ENCODE data around the gene PTPN1. TPM values are rescaled to one million over a fixed set of nuclear protein-coding genes. Genes with fewer than 3 reads are reported as not detected.

The PTPN1 gene
- total and polyA plus RNA-seq, 2 of the 13 experiments (the other 11 are each of a cell fraction or from before 2014, with no cell fraction given), result 17.7 to 37.2 TPM

DNA sequence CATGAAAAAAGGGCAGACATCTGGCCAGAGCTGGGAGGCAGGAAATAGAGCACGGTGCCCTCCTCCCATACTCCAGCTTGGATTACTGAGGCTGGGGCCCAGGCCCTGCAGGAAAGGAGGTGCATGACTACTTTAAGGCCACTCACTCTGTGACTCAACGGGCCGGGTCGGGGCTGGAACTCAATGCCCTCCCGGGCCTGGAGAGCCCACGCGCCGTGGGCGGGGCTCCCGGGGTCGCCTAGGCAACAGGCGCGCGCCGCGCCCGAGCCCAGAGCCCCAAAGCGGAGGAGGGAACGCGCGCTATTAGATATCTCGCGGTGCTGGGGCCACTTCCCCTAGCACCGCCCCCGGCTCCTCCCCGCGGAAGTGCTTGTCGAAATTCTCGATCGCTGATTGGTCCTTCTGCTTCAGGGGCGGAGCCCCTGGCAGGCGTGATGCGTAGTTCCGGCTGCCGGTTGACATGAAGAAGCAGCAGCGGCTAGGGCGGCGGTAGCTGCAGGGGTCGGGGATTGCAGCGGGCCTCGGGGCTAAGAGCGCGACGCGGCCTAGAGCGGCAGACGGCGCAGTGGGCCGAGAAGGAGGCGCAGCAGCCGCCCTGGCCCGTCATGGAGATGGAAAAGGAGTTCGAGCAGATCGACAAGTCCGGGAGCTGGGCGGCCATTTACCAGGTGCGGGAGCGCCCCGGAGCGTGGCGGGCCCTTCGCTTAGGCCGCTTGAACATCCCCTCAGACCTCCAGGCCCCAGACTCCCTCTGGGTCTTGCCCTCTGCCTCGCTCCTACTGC, at the start of gene PTPN1 (continued):
- peak; percentile 99 for TF ChIP-seq SIX1 (CRISPR knock-in tag; IDR thresholded peaks at IDR 0.05; ENCODE audit: borderline replicate concordance)
- peak; percentile 90 for TF ChIP-seq ZNF350 (CRISPR knock-in tag; IDR thresholded peaks at IDR 0.05; ENCODE audit: borderline replicate concordance, low read depth)
- no peak for TF ChIP-seq SNRNP70 (IDR thresholded peaks at IDR 0.05; ENCODE audit: low read depth, low read length)
- TF ChIP-seq ZNF20 (CRISPR knock-in tag; IDR thresholded peaks at IDR 0.05), result no peak
- TF ChIP-seq ZSCAN20 (CRISPR knock-in tag; IDR thresholded peaks at IDR 0.05; ENCODE audit: borderline replicate concordance), result peak; percentile 74; the same call in 1 of the 2 replicates
- TF ChIP-seq ZC3H4 (CRISPR knock-in tag; IDR thresholded peaks at IDR 0.05; ENCODE audit: borderline replicate concordance), result no peak; the same call in 1 of the 2 replicates
- TF ChIP-seq ZNF678 (CRISPR knock-in tag; IDR thresholded peaks at IDR 0.05), result 0 out of 2 replicates have a peak, but pooled peaks have one; percentile 58
- TF ChIP-seq KDM3A (CRISPR knock-in tag; IDR thresholded peaks at IDR 0.05; ENCODE audit: low read depth), result peak; percentile 91; the same call in 1 of the 2 replicates
- peak; percentile 88 for TF ChIP-seq CREB1 (IDR thresholded peaks at IDR 0.05)
- peak; percentile 84 for TF ChIP-seq CREB1 (CRISPR knock-in tag; IDR thresholded peaks at IDR 0.05)
- TF ChIP-seq ZNF646 (CRISPR knock-in tag; IDR thresholded peaks at IDR 0.05), result no peak; the same call in 1 of the 2 replicates
- TF ChIP-seq ZNF83 (CRISPR knock-in tag; IDR thresholded peaks at IDR 0.05; ENCODE audit: borderline replicate concordance), result peak; percentile 78; the same call in 1 of the 2 replicates
- no peak for TF ChIP-seq HINFP (CRISPR knock-in tag; IDR thresholded peaks at IDR 0.05; ENCODE audit: low read depth)
- no peak for TF ChIP-seq MIXL1 (CRISPR knock-in tag; IDR thresholded peaks at IDR 0.05)
- TF ChIP-seq ZNF296 (CRISPR knock-in tag; conservative IDR thresholded peaks at IDR 0.05), result no peak
- TF ChIP-seq CHD2 (IDR thresholded peaks at IDR 0.05; ENCODE audit: low read depth, low read length), result peak; percentile 95
- TF ChIP-seq, protein P1, sequence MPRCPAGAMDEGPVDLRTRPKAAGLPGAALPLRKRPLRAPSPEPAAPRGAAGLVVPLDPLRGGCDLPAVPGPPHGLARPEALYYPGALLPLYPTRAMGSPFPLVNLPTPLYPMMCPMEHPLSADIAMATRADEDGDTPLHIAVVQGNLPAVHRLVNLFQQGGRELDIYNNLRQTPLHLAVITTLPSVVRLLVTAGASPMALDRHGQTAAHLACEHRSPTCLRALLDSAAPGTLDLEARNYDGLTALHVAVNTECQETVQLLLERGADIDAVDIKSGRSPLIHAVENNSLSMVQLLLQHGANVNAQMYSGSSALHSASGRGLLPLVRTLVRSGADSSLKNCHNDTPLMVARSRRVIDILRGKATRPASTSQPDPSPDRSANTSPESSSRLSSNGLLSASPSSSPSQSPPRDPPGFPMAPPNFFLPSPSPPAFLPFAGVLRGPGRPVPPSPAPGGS (CRISPR knock-in tag; IDR thresholded peaks at IDR 0.05), result peak; percentile 93
- TF ChIP-seq MTA1 (CRISPR knock-in tag; IDR thresholded peaks at IDR 0.05; ENCODE audit: borderline replicate concordance), result 0 out of 2 replicates have a peak, but pooled peaks have one; percentile 42
- peak; percentile 90 for TF ChIP-seq ZBTB25 (CRISPR knock-in tag; IDR thresholded peaks at IDR 0.05)
